Astrocyte (in vitro differentiated cells and primary cell): Measurements from ENCODE around the gene CTRB1. TPM values are rescaled to one million over a fixed set of nuclear protein-coding genes. Genes with fewer than 3 reads are reported as not detected.

ENCODE experiments used
- DNase-seq: peaks from one replicate; pipeline ENCODE4 v3.0.0-alpha.2; 2010; ENCODE audit warnings: low read depth
- FAIRE-seq: peaks from 2 replicates; lab custom pipeline; 2011; peaks lifted over from hg19 to GRCh38; lab: Jason Lieb, UNC
- H2AFZ ChIP-seq: 2 replicates; pipeline ENCODE4 v1.6.0; 2012; ENCODE audit warnings: low read depth, low read length, inconsistent platforms
- H3K27ac ChIP-seq: 2 replicates; pipeline ENCODE4 v1.5.1; 2011; ENCODE audit warnings: low read depth, low read length, inconsistent platforms
- H3K27me3 ChIP-seq: 2 replicates; pipeline ENCODE4 v1.6.0; 2011; ENCODE audit warnings: low read length, inconsistent platforms; ENCODE audit not compliant: insufficient read depth
- H3K36me3 ChIP-seq: 2 replicates; pipeline ENCODE4 v1.5.1; 2011; ENCODE audit warnings: low read length, inconsistent platforms; ENCODE audit not compliant: insufficient read depth
- H3K4me1 ChIP-seq: 2 replicates; pipeline ENCODE4 v1.5.1; 2011; ENCODE audit warnings: low read length, inconsistent platforms; ENCODE audit not compliant: insufficient read depth
- H3K4me2 ChIP-seq: 2 replicates; pipeline ENCODE4 v1.6.0; 2012; ENCODE audit warnings: low read length, inconsistent platforms
- H3K4me3 ChIP-seq: 2 replicates; pipeline ENCODE4 v1.5.1; 2011; ENCODE audit warnings: low read depth, mild to moderate bottlenecking, low read length, inconsistent platforms; ENCODE audit not compliant: insufficient read depth
- H3K79me2 ChIP-seq: 2 replicates; pipeline ENCODE4 v1.6.0; 2012; ENCODE audit warnings: mild to moderate bottlenecking, low read length, inconsistent platforms; ENCODE audit not compliant: insufficient read depth
- H3K9ac ChIP-seq: 2 replicates; pipeline ENCODE4 v1.6.0; 2012; ENCODE audit warnings: mild to moderate bottlenecking, low read length, inconsistent platforms
- H3K9me3 ChIP-seq: 2 replicates; pipeline ENCODE4 v1.5.1; 2012; ENCODE audit warnings: low read depth, mild to moderate bottlenecking, low read length, inconsistent platforms; ENCODE audit not compliant: insufficient read depth
- H4K20me1 ChIP-seq: 2 replicates; pipeline ENCODE4 v1.6.0; 2012; ENCODE audit warnings: low read length, inconsistent platforms; ENCODE audit not compliant: insufficient read depth
- H3K27ac Mint-ChIP-seq: one replicate; pipeline ENCODE4 v1.8.0; 2021; ENCODE audit warnings: mild to moderate bottlenecking, mixed read lengths; ENCODE audit not compliant: unreplicated experiment
- H3K27me3 Mint-ChIP-seq: one replicate; pipeline ENCODE4 v1.8.0; 2021; ENCODE audit warnings: low read depth, mixed read lengths; ENCODE audit not compliant: unreplicated experiment
- H3K36me3 Mint-ChIP-seq: one replicate; pipeline ENCODE4 v1.8.0; 2021; ENCODE audit warnings: low read depth, mixed read lengths; ENCODE audit not compliant: unreplicated experiment
- H3K4me1 Mint-ChIP-seq: one replicate; pipeline ENCODE4 v1.8.0; 2021; ENCODE audit warnings: low read depth, mixed read lengths; ENCODE audit not compliant: unreplicated experiment
- H3K4me3 Mint-ChIP-seq: one replicate; pipeline ENCODE4 v1.8.0; 2021; ENCODE audit warnings: mild to moderate bottlenecking, moderate library complexity, mixed read lengths; ENCODE audit not compliant: unreplicated experiment
- H3K9me3 Mint-ChIP-seq: one replicate; pipeline ENCODE4 v1.8.0; 2021; ENCODE audit warnings: mild to moderate bottlenecking, mixed read lengths; ENCODE audit not compliant: unreplicated experiment
- EZH2 ChIP-seq: IDR thresholded peaks from 2 replicates; pipeline ENCODE4 v1.6.1; 2012; ENCODE audit warnings: mild to moderate bottlenecking, low read length, inconsistent platforms; ENCODE audit not compliant: insufficient read depth
- total RNA-seq: library from RNA; stranded (reverse); gene quantifications from 2 replicates; pipeline ENCODE4 v1.2.1, GENCODE V29; 2021
- TF ChIP-seq, protein P1 (sequence below): IDR thresholded peaks from 2 replicates; pipeline ENCODE4 v1.5.1; 2011; ENCODE audit warnings: low read depth, mild to moderate bottlenecking, inconsistent platforms, low read length, moderate library complexity; ENCODE audit not compliant: insufficient read depth

The CTRB1 gene
- total RNA-seq, 1 donor from 2014 or later: not detected

GRCh38 chr16:75243667-75244224 is 25.0 kb downstream of the CTRB1 start:
- Histone ChIP-seq H3K9ac (peak overlapping the region; percentile 96), H4K20me1 (peaks cover 46% of the 10 kb centered on the region), H3K4me1 (peaks cover 70% of the 10 kb centered on the region), H2AFZ (no peak overlapping the region), H3K27ac (peak overlapping the region; percentile 99), H3K36me3 (peaks cover 5% of the 10 kb centered on the region), H3K9me3 (no peaks in the 10 kb centered on the region), H3K4me2 (peak overlapping the region; percentile 91), H3K4me3 (no peak overlapping the region), H3K27me3 (no peaks in the 10 kb centered on the region), H3K79me2 (peaks cover 96% of the 10 kb centered on the region)
- DNase-seq: no peak
- H3K27ac Mint-ChIP-seq: peak overlapping the region; percentile 100
- peaks cover 7% of the 10 kb centered on the region for H3K36me3 Mint-ChIP-seq
- no peaks in the 10 kb centered on the region for H3K27me3 Mint-ChIP-seq
- peaks cover 74% of the 10 kb centered on the region for H3K4me1 Mint-ChIP-seq
- peak overlapping the region; percentile 66 for H3K4me3 Mint-ChIP-seq
- FAIRE-seq: no peak
- H3K9me3 Mint-ChIP-seq: no peaks in the 10 kb centered on the region
- TF ChIP-seq, protein P1, sequence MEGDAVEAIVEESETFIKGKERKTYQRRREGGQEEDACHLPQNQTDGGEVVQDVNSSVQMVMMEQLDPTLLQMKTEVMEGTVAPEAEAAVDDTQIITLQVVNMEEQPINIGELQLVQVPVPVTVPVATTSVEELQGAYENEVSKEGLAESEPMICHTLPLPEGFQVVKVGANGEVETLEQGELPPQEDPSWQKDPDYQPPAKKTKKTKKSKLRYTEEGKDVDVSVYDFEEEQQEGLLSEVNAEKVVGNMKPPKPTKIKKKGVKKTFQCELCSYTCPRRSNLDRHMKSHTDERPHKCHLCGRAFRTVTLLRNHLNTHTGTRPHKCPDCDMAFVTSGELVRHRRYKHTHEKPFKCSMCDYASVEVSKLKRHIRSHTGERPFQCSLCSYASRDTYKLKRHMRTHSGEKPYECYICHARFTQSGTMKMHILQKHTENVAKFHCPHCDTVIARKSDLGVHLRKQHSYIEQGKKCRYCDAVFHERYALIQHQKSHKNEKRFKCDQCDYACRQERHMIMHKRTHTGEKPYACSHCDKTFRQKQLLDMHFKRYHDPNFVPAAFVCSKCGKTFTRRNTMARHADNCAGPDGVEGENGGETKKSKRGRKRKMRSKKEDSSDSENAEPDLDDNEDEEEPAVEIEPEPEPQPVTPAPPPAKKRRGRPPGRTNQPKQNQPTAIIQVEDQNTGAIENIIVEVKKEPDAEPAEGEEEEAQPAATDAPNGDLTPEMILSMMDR: no peak
- TF ChIP-seq EZH2: no peak

GRCh38 chr16:75244225-75244809 is 25.5 kb downstream of the CTRB1 start:
- DNase-seq: peak; percentile 70
- Histone ChIP-seq H3K27me3 (no peaks in the 10 kb centered on the region), H3K27ac (peak overlapping the region; percentile 99), H3K79me2 (peaks cover 96% of the 10 kb centered on the region), H3K4me1 (peaks cover 70% of the 10 kb centered on the region), H4K20me1 (peaks cover 46% of the 10 kb centered on the region), H3K4me2 (peak overlapping the region; percentile 91), H3K9me3 (no peaks in the 10 kb centered on the region), H3K9ac (peak overlapping the region; percentile 96), H3K36me3 (peaks cover 5% of the 10 kb centered on the region), H3K4me3 (no peak overlapping the region), H2AFZ (no peak overlapping the region)
- no peak for TF ChIP-seq EZH2
- TF ChIP-seq, protein P1: no peak
- Mint-ChIP-seq H3K4me1 (peaks cover 71% of the 10 kb centered on the region), H3K4me3 (peak overlapping the region; percentile 69), H3K36me3 (peaks cover 7% of the 10 kb centered on the region), H3K27me3 (no peaks in the 10 kb centered on the region), H3K9me3 (no peaks in the 10 kb centered on the region), H3K27ac (peak overlapping the region; percentile 100)
- no peak for FAIRE-seq
